HG03575 (cell line): ENCODE data around the gene KSR1.
"Not testable (repeated sequence)": the region's sequence is repeated elsewhere in the genome, so short reads cannot be mapped to it uniquely, and the experiment has no call there.

ENCODE experiments used
- ATAC-seq: cut with Tn5 transposase; IDR thresholded peaks from one replicate; pipeline ENCODE4 v1.9.1; 2021; ENCODE audit not compliant: unreplicated experiment, insufficient number of reproducible peaks, low FRiP score; ENCODE audit errors: extremely low read depth

KSR1 gene

DNA sequence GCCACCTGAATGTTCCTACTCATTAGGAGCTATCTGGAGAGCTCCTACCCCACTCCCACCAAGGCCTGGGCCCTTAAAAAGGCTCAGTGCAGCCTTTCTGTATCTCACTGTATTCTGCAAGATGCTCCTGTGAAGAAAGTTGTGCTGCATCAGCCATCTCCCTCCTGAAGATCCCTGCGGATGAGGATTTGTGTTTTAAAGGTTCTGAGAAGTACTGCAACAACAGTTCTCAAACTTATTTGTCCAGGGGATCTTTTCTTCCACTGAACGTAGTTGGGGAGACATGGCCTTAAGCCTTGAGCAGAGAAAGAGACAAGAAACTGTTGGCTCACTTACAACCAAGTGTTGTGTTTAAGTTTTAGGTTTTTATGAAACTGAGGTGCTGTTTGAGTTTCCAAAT is 9.6 kb downstream of the KSR1 start:
- not testable (repeated sequence) for ATAC-seq

DNA sequence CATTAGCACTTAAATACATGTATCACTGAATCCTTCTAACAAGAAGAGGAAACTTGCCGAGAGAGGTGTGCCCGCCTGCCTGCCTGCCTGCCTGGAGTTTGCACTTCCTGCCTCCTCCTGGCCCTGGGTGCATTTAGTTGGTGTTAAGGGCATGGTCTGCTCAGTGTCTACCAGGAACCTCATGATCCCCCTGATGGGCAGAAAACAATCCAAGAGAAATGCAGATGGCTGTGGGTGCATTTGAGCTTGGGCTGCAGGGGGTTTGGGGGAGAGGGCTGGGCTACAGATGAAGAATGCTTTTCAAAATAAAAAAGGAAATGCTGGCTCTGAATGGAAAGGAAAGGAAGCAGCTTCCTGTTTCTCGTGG is 10.1 kb downstream of the KSR1 start:
- no peak for ATAC-seq

DNA sequence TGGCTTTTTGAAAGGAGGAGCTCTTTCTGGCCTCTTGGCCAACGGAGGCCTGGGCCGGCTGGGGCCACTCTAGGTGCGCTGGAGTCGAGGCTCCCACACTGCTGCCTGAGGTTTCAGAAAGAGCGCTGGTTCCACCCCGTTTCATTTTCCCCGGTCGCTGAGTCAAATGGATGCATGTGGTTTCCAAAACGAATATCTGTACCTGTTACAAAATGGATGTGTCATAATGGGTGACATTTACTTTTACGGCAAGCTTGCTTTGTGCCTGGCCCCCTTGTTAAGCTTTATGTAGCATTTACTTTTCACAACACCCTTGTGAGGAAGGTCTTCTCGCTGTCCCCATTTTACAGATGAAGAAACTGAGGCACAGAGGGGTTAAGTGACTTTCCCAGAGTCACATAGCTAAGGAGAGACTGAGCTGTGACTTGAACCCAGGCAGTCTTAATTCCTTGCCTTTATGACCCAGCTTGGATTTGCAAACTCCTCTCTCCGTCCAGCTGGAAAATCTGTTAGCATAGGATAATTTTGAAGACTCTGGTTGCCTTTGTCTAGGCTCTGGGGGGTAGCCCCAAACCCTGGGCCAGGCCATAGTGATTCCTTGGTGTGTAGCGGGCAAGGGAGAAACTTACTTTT is 10.6 kb downstream of the KSR1 start:
- peak; percentile 32 for ATAC-seq

DNA sequence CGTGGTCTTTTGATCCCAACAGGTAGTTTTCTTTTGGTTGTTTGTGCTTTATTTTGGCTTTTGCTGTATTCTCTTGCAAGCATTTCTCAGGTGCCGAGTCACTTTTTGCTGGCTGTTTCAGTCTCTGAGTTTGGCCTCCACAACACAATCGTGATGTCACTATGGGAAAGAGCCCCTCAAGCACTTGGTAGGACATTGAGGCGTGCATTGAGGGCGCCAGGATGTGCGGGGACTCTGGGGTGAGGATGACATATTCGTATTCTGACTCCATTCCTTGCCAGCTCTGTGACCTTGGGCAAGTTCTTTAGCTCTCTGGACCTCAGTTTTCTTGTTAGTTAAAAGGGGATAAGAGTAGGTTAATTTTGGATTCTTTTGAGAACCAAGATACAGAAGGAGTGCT is 13.0 kb downstream of the KSR1 start:
- no peak for ATAC-seq

DNA sequence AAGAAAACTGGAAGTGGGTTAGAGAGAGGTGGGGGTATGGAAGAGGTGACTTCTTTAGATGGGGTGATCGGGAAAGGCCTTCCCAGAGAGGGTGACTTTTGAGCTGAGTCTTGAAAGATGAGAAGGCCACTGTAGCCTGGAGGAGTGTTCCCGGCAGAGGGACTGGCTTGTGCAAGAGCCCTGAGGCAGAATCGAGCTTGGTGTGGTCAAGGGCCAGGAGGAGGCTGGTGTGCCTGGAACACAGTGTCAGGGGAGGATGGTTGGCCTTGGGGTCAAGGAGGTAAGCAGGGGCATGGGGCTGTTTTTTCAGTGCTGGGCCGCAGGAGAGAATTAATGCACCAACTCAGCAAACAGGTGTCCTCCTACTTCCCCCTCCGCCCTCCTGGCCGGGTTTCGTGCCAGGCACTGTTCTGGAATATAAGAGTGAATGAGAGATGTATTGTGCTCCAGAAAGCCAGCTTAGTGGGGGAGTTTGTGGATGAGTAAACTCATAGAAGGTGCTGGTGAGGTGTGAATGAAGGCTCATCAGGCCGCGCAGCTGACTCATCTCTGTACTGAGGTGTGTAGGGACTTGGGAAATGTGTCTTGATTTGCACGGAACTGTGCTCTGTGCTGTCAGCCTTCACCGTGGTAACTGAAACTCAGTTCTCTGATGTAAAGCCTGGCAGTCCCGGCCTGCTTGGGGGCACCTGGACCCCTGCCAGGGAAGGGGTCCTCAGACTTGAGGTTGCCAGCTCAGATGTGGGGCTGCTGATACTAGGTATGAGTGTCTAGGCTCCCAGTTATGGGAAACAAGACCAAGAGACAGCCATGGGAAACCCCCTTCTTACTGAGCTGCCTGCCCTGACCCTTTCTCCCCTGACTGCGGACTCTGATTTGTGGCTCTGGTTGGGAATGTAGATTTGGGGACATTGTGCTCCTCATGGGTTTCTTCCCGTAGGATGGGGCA is 15.3 kb downstream of the KSR1 start:
- peak; percentile 52 for ATAC-seq

DNA sequence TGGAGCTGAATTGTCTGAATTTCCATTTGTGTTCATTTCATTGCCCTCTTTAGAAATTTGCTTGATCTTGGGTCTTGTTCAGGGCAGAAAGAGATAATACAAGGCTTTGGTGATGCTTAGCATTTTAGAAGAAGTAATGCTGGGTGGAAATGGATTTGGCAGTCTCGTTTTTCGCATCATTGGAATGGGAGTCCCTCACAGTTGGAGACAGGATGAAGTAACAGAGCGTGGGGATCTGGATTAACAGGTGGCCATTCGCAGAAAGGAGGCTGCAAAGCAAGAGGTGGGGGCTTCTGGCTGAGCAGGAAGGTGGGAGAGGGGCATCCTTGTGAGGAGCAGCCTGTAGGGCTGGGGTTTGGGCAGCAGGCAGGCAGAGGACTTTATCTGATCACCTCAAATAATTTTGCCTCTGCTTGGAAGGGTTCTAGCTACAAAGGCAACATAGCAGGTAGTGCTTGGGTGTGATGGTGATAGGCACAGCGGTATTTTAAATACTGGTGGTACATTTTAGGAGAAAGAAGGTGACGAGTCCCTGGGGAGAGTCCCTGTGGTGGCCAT is 17.0 kb downstream of the KSR1 start:
- ATAC-seq, result no peak

DNA sequence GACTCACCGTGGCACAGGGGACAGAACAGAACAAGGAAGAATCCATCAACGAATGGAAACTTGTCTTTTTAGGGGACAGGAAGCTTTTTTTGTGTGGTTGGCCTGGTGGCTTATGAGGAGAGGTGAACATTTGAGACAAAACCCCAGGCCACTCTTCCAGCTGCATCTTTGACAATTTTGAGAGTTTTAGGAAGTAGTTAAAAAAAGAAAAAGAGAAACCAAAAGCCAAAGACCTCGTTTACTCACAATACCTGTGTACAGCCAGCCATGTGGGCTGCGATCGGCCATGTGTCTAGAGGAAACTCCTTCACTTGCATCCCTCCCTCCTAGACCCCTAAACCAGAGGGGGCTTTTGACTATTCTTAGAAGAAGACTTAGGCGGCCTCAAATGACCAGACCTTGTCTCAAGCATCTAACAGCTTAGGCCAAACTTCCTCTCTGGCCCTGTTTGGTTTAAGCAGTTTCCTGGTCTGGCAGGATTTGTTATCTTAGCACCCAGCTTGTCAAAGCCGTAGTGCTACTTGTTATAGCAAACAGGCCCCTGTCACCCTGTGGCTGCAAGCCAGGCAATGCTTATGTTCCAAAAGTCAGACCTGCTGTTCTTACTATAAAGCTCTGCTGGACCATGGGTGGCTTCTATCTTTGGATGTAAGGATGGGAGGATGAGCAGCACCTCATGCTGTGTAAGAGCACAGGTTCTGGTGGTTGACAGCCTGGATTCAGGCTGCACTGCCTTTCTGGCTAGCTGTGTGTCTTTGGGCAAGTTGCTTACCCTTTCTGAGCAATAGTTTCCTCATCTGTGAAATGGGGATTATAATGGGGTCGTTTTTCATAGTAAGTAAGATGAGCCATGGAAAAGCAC is 17.7 kb downstream of the KSR1 start:
- peak; percentile 32 for ATAC-seq

DNA sequence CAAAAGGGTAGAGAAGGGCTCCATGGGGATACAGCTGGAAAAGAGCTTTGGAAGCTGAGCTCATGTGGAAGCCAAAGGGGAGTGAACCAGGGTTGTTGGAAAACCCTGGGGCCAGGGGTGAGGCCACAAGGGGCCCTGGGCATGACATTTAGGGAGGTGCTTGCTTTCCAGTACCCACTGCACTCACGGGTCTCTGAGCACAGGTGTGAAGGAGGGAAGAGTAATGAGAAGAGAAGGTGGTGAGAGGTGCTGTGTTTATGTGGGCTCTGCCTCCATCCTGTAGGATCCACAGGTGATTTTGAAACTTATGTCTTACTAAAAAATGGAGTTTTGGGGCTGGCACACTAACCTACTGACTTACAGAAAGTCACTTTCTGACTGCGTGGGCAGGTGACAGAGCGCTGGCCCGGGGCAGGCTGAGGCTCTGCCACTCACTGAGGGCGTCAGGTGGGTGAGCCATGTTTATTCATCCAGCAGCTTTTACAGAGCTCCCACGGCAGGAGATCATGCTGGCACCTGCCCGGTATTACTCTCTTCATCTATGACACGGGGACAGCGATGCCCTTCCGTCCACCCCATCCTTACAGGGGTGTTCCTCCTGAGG is 18.9 kb downstream of the KSR1 start:
- no peak for ATAC-seq

DNA sequence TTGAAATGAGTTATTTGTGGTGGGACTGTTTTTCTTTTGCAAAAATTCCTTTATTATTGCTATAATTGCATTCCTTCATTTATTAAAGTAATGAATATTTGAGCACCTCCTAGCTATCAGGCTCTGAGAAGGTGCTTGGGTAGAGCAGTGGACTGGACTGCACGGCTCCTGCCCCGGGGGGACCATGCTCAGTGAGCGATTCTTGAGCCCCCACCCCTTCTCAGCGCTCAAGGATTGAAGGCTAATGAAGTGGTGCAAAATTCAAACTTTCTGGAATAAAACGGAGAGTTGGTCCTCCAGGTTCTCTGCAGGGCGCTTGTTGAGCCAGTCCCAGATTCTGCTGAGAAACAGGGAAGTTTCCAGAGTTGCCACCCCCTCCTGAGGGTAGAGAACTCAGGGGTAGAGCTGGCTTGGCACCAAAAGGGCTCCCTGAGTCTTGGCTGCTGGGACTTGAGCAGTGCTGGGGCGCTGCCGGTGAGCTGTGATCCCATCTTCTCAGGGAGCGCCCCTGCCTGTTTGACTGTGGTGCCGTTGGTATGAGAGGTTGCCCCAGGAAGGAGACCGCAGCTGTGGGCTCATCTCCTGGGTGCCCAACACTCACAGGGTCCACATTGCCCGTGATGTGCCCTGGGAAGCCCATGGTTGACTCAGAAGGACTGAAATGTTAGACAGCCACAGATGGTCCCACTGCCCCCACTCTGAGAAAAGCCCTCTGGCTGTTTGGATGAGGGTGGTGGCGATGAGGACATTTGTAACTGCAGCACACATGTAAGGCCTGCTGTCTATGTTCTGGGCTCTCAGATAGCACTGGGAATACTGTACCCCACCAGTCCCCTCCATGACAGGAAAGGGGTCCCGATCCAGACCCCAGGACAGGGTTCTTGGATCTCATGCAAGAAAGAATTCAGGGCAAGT is 20.0 kb downstream of the KSR1 start:
- no peak for ATAC-seq

DNA sequence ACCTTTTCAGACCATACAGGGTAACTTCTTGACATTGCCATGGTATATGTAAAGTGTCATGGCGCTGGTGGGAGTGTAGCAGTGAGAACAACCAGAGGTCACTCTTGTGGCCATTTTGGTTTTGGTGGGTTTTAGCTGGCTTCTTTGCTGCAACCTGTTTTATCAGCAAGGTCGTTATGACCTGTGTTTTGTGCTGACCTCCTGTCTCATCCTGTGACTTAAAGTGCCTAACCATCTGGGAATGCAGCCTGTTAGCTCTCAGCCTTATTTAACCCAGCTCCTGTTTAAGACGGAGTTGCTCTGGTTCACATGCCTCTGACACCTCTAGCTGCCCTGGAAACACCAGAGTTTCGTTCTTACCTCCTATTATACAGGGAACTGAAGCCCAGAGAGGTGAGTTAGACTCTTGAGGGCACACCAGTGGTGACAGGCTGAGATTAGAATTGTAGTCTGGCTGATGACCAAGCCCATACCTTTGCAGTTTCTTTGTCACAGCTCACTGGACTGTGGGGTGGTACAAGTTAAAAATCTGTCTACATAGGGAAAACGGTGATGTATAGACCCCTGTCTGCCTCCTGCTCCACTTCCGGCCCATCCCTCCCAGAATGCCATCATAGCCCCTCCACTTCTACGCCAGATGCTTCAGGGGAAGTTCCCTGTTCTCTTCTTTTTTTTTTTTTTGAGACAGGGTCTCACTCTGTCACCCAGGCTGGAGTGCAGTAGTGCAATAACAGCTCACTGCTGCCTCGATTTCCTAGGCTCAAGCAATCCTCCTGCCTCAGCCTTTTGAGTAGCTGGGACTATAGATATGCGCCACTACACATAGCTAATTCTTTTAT is 21.0 kb downstream of the KSR1 start:
- ATAC-seq, result no peak

DNA sequence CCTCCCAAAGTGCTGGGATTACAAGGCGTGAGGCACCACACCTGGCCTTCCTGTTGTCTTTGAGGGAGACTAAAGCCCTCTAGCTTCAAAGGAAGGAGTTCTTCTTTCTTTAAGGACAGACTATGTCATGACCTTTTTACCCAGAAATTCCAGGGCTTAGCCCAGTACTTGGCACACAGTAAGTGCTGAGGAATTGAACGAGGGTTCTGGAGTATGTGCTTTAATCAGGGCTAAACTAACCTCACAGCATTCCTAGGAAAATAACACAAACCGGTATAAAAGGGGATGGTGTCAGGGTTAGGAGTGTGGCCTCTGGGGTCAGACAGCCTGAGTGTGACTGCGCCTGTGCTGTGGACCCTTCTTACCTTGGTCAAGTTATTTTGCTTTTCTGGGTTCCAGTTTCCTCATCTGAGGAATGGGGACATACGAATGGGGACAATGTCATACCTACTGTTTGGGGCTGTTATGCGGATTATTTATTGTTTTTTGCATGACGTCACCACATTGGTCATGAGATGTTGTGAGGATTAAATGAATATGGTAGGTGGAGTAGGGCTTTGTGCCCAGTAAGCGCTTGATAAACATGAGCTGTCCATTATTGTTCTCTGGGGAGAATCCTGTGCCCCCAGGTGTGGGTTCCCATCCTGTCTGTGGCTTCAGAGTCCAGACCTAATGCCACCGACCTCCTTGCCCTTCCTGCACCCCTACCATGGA is 21.9 kb downstream of the KSR1 start:
- no peak for ATAC-seq

DNA sequence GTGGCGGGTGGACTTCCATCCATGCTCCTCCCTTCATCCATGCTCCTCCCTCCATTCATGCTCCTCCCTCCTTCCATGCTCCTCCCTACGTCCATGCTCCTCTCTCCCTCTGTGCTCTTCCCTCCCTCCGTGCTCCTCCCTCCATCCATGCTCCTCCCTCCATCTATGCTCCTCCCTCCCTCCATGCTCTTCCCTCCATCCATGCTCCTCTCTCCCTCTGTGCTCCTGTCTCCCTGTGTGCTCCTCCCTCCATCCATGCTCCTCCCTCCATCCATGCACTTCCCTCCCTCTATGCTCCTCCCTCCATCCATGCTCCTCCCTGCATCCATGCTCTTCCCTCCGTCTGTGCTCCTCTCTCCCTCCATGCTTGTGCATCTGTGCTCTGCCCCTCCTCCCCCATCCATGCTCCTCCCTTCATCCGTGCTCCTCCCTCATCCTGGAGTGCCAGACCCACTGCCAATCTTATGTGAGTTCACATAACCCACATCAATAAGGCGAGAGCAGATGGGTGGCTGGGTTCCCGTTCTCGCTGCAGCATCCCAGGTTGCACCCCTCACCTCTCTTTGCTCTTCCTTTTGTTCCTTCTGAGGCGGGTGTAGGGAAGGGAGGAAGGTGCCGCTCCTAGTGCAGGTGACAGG is 22.8 kb downstream of the KSR1 start:
- no peak for ATAC-seq

DNA sequence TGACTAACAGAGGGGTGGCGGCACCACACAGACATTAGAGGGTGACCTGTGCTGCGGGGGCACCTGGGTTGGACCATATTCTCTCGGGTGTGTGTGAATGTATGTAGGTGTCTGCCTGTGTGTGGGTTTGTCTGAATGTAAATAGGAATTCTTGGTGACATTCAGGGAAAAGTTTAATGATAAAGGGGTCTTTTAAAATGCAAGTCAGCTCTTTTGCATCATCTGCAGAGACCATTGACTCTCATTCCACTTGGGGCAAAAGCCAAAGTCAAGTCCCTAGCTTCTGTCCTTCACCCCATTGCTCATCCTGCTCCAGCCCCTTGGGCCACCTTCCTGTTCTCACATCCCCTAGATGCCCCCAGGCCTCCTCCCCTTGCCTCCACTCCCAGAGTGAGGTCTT is 23.6 kb downstream of the KSR1 start:
- no peak for ATAC-seq

DNA sequence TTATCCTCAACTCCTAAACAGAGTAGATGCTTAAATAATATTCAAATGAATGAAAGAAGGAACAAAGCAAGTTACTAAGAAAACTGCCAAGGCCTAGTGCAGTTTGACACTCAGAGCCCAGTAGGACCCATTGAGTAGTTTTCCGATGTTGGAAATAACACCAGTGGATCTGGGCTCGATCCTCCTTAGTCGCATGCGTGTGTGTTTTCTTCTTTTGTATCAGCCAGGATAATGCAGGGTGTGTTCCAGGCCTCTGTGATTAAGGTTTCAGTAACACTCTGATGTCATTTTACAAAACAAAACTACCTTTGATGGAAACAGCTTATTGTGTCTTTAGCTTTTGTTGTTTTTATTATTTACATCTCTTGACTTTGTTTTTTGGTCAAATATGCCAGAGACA is 24.5 kb downstream of the KSR1 start:
- ATAC-seq, result no peak

DNA sequence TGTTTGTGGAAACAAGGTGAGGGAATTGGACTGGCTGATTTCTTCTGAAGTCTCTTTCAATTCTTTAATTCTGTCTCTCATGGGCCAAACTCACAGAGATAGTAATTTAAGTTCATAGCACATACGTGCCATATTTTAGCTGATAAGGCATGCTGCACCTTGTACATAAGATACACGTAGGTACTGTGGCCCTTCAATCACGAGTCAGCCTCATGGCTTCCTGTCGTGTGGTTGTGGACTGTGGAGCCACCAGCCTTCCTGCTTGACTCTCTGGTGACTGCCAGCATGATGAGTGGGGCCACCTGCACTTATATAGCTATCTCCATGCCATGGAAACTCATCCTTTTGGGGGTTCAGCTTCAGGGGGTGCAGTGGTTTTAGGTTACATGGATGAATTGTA is 25.1 kb downstream of the KSR1 start:
- no peak for ATAC-seq

DNA sequence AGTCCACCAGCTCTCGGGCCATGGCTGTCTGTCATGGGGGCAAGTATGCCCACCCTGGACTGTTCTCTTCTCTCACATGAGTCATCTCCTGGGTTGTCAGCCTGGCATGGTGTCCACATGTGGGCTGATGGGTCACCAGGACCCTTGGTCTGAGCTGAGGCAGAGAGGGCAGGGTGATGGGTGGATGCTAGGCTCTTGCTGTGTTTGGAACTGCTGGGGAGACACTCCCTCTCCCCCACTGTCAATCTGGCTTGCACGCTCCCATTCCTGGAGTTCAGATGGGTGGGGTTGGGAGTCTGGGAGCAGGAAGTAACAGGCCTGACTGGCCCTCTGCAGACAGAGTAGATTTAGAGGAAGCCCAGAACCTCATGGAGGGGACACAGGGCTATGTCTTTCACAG is 28.9 kb downstream of the KSR1 start:
- ATAC-seq, result no peak
